GM10266 (cell line): Measurements from ENCODE around the gene DUSP8.
A peak's percentile ranks its signal among the peaks of the same experiment; 100 is the strongest.
"Not testable (repeated sequence)": the region's sequence is repeated elsewhere in the genome, so short reads cannot be mapped to it uniquely, and the experiment has no call there.

Experiments used
- DNase-seq: peaks from one replicate; pipeline ENCODE4 v3.0.0; 2012; ENCODE audit errors: extremely low spot score
- CTCF ChIP-seq: IDR thresholded peaks from 2 replicates; pipeline ENCODE4 v1.5.1; 2012; ENCODE audit warnings: mild to moderate bottlenecking, low read depth; ENCODE audit not compliant: control insufficient read depth, insufficient read depth; ENCODE audit errors: missing control alignments

Gene DUSP8

GRCh38 chr11:1572197-1573076 lies at the start of gene DUSP8:
TSS of gene DUSP8 (minus strand) at chr11:1572271. CDS start at chr11:1565826, 6,445 bp downstream.
- TF ChIP-seq CTCF, result no peak
- DNase-seq, result peak; percentile 99

GRCh38 chr11:1619449-1619848 lies 47.4 kb upstream of the DUSP8 start:
- no peak for TF ChIP-seq CTCF
- DNase-seq, result no peak

- no peak for DNase-seq
- TF ChIP-seq CTCF, result no peak
These were observed 46.2 kb upstream of the DUSP8 start for GRCh38 chr11:1618231-1618630.

- DNase-seq, result no peak
- TF ChIP-seq CTCF, result no peak
These were observed 36.3 kb upstream of the DUSP8 start, which contains the start of gene KRTAP5-3 for GRCh38 chr11:1608363-1608762. TSS of gene KRTAP5-3 (minus strand) at chr11:1608463. CDS start at chr11:1608385, 78 bp downstream.

GRCh38 chr11:1607901-1608300 lies 35.8 kb upstream of the DUSP8 start:
- not testable (repeated sequence) for DNase-seq

GRCh38 chr11:1607156-1607845 lies 35.2 kb upstream of the DUSP8 start:
- not testable (repeated sequence) for DNase-seq

GRCh38 chr11:1605923-1606322 lies 33.9 kb upstream of the DUSP8 start:
- peak; percentile 77 for DNase-seq

- DNase-seq, result no peak
- no peak for TF ChIP-seq CTCF
These were observed 32.6 kb upstream of the DUSP8 start for GRCh38 chr11:1604711-1605110.
